ENCODE results near the gene E2F2. TPM values are rescaled to one million over a fixed set of nuclear protein-coding genes. Genes with fewer than 3 reads are reported as not detected.

Gene E2F2
- total and polyA plus RNA-seq, 2 of the 13 experiments (the other 11 are each of a cell fraction or from before 2014, with no cell fraction given), result 0.65 to 6.6 TPM

DNA sequence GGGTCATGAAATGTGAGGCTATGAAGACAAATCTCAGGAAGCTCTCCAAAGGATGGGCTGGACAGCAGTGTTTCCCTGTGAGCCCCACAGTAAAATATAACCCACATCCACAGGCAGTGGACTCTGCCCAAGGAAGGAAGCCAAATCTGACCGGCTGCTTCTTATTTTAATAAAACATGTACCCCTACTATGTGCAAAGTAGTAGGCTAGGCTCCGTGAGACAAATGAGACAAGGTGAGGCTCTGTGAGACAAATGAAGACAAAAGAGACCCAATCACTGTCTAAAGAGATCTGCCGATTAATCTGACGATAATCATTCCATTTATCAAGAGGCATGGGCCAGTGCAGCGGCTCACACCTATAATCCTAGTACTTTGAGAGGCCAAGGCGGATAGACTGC is 49.1 kb downstream of the E2F2 start:
- no peak for DNase-seq (ENCODE audit: low spot score)
- WGBS (ENCODE audit: low lambda C conversion rate), result 93% methylated on average over 4 of the region's 6 CpGs
- Histone ChIP-seq H3K4me3 (replicated peaks in 1 of 3; ENCODE audit: insufficient read depth in 1 of 3, low read depth in 2 of 3, low read length in 3 of 3) (no peak overlapping the region), H4K20me1 (ENCODE audit: insufficient read depth, low read length) (no peaks in the 10 kb centered on the region), H3K27me3 (ENCODE audit: control insufficient read depth in 1 of 2, insufficient read depth in 2 of 2, low read length in 2 of 2) (0 out of 5 replicates have a peak, but pooled peaks cover 0 to 1% of the 10 kb centered on the region in 2 experiments), H3K4me2 (ENCODE audit: low read depth, low read length) (peak overlapping the region; percentile 28), H3K9ac (ENCODE audit: insufficient read depth, low read depth, low read length) (no peak overlapping the region), H3K27ac (ENCODE audit: extremely low read length, insufficient read depth, low read length) (no peak overlapping the region), H3K36me3 (replicated peaks in 1 of 2; ENCODE audit: control insufficient read depth in 1 of 2, insufficient read depth in 2 of 2, low read length in 2 of 2) (no peaks in the 10 kb centered on the region; a peak in 1 of 5 replicates), H3K4me1 (ENCODE audit: insufficient read depth, low read length) (peaks cover 87% of the 10 kb centered on the region), H3K9me3 (ENCODE audit: low read length) (no peaks in the 10 kb centered on the region), H3K79me2 (ENCODE audit: insufficient read depth, low read length) (peaks cover 46% of the 10 kb centered on the region), H2AFZ (ENCODE audit: low read length) (no peak overlapping the region)
- no peak for ATAC-seq
- POLR2A ChIA-PET, result interaction anchor here (1.4 kb wide), 1 partner anchor 59 kb away, joined by 3 read pairs; no protein-coding TSS in a partner anchor
- no peak for FAIRE-seq
- CTCF ChIA-PET (ENCODE audit: low intra/inter-chr PET ratio, low total read pairs), result no interaction called here
- in situ Hi-C loops (cut with HindIII; ENCODE audit: extremely low pct_ligation_motif_present, low pct_unique_long_range_greater_than_20kb), result no loop called here
- BruUV-seq (replicated peaks), result no TSS peak
- intact Hi-C loops (cut with micrococcal nuclease; ENCODE audit: unreplicated experiment), result loop anchor here (5.0 kb wide), 1 partner anchor 155 kb away; no protein-coding TSS in a partner anchor
- TF ChIP-seq, protein P1, sequence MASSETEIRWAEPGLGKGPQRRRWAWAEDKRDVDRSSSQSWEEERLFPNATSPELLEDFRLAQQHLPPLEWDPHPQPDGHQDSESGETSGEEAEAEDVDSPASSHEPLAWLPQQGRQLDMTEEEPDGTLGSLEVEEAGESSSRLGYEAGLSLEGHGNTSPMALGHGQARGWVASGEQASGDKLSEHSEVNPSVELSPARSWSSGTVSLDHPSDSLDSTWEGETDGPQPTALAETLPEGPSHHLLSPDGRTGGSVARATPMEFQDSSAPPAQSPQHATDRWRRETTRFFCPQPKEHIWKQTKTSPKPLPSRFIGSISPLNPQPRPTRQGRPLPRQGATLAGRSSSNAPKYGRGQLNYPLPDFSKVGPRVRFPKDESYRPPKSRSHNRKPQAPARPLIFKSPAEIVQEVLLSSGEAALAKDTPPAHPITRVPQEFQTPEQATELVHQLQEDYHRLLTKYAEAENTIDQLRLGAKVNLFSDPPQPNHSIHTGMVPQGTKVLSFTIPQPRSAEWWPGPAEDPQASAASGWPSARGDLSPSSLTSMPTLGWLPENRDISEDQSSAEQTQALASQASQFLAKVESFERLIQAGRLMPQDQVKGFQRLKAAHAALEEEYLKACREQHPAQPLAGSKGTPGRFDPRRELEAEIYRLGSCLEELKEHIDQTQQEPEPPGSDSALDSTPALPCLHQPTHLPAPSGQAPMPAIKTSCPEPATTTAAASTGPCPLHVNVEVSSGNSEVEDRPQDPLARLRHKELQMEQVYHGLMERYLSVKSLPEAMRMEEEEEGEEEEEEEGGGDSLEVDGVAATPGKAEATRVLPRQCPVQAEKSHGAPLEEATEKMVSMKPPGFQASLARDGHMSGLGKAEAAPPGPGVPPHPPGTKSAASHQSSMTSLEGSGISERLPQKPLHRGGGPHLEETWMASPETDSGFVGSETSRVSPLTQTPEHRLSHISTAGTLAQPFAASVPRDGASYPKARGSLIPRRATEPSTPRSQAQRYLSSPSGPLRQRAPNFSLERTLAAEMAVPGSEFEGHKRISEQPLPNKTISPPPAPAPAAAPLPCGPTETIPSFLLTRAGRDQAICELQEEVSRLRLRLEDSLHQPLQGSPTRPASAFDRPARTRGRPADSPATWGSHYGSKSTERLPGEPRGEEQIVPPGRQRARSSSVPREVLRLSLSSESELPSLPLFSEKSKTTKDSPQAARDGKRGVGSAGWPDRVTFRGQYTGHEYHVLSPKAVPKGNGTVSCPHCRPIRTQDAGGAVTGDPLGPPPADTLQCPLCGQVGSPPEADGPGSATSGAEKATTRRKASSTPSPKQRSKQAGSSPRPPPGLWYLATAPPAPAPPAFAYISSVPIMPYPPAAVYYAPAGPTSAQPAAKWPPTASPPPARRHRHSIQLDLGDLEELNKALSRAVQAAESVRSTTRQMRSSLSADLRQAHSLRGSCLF (CRISPR knock-in tag; IDR thresholded peaks at IDR 0.05; ENCODE audit: borderline replicate concordance), result no peak
- TF ChIP-seq ATF4 (CRISPR knock-in tag; IDR thresholded peaks at IDR 0.05) (no peak), RELA (CRISPR knock-in tag; IDR thresholded peaks at IDR 0.05) (no peak), ZNF329 (CRISPR knock-in tag; IDR thresholded peaks at IDR 0.05; ENCODE audit: low read depth) (no peak), HMGA1 (CRISPR knock-in tag; conservative IDR thresholded peaks at IDR 0.05) (no peak), ZKSCAN1 (IDR thresholded peaks at IDR 0.05; ENCODE audit: low read length) (0 out of 2 replicates have a peak, but pooled peaks have one; percentile 55), GATA4 (IDR thresholded peaks at IDR 0.05; ENCODE audit: borderline replicate concordance, low read depth) (no peak), ZBTB26 (CRISPR knock-in tag; IDR thresholded peaks at IDR 0.05; ENCODE audit: borderline replicate concordance) (no peak), ZNF282 (IDR thresholded peaks at IDR 0.05; ENCODE audit: partially characterized antibody) (no peak)
- TF ChIP-seq, protein P2, sequence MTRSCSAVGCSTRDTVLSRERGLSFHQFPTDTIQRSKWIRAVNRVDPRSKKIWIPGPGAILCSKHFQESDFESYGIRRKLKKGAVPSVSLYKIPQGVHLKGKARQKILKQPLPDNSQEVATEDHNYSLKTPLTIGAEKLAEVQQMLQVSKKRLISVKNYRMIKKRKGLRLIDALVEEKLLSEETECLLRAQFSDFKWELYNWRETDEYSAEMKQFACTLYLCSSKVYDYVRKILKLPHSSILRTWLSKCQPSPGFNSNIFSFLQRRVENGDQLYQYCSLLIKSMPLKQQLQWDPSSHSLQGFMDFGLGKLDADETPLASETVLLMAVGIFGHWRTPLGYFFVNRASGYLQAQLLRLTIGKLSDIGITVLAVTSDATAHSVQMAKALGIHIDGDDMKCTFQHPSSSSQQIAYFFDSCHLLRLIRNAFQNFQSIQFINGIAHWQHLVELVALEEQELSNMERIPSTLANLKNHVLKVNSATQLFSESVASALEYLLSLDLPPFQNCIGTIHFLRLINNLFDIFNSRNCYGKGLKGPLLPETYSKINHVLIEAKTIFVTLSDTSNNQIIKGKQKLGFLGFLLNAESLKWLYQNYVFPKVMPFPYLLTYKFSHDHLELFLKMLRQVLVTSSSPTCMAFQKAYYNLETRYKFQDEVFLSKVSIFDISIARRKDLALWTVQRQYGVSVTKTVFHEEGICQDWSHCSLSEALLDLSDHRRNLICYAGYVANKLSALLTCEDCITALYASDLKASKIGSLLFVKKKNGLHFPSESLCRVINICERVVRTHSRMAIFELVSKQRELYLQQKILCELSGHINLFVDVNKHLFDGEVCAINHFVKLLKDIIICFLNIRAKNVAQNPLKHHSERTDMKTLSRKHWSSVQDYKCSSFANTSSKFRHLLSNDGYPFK (CRISPR knock-in tag; IDR thresholded peaks at IDR 0.05; ENCODE audit: borderline replicate concordance), result no peak
- TF ChIP-seq, protein P3, sequence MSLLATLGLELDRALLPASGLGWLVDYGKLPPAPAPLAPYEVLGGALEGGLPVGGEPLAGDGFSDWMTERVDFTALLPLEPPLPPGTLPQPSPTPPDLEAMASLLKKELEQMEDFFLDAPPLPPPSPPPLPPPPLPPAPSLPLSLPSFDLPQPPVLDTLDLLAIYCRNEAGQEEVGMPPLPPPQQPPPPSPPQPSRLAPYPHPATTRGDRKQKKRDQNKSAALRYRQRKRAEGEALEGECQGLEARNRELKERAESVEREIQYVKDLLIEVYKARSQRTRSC (CRISPR knock-in tag; IDR thresholded peaks at IDR 0.05; ENCODE audit: low read depth), result no peak

All from HepG2 (cell line).